SU-DHL-6 (cell line): ENCODE results near the gene EIF3B.

Experiments used
- H2AFZ ChIP-seq: fragments of 200-600 bp; sonication (generic); 2 replicates; pipeline ENCODE4 v1.6.1; 2014; ENCODE audit warnings: low read depth, mild to moderate bottlenecking, moderate library complexity, mixed read lengths, antibody characterized with exemption, low read length; ENCODE audit not compliant: severe bottlenecking
- H3F3A ChIP-seq: fragments of 200-600 bp; shearing (Covaris generic); 2 replicates; pipeline ENCODE4 v1.6.0; 2016; ENCODE audit warnings: antibody characterized with exemption, mild to moderate bottlenecking; ENCODE audit not compliant: insufficient read depth
- H3K27ac ChIP-seq: fragments of 200-600 bp; sonication (generic); 2 replicates; pipeline ENCODE4 v1.5.1; 2016; ENCODE audit warnings: low read depth, mild to moderate bottlenecking, low read length, moderate library complexity, mixed read lengths
- H3K27me3 ChIP-seq: fragments of 200-600 bp; sonication (generic), shearing (Covaris generic); 2 replicates; pipeline ENCODE4 v1.6.0; 2014; ENCODE audit warnings: mild to moderate bottlenecking, low read length
- H3K36me3 ChIP-seq: fragments of 200-600 bp; sonication (generic); 2 replicates; pipeline ENCODE4 v1.6.1; 2014; ENCODE audit warnings: mild to moderate bottlenecking, low read length, mixed read lengths
- H3K4me2 ChIP-seq: fragments of 300-600, 200-600 bp; shearing (Covaris generic), sonication (generic); 2 replicates; pipeline ENCODE4 v1.6.0; 2014; ENCODE audit warnings: low read length, low read depth, mild to moderate bottlenecking; ENCODE audit not compliant: poor library complexity, severe bottlenecking
- H3K4me3 ChIP-seq: fragments of 200-600 bp; sonication (generic); 2 replicates; pipeline ENCODE4 v1.5.1; 2014; ENCODE audit warnings: antibody characterized with exemption, low read length, mild to moderate bottlenecking, mixed read lengths; ENCODE audit not compliant: insufficient read depth, poor library complexity, severe bottlenecking
- H3K79me2 ChIP-seq: fragments of 200-600 bp; sonication (generic); 2 replicates; pipeline ENCODE4 v1.6.1; 2014; ENCODE audit warnings: mild to moderate bottlenecking, low read length, moderate library complexity; ENCODE audit not compliant: insufficient read depth
- H3K9ac ChIP-seq: fragments of 200-600 bp; sonication (generic); 2 replicates; pipeline ENCODE4 v1.7.0; 2014; ENCODE audit warnings: mild to moderate bottlenecking, low read length
- H3K9me2 ChIP-seq: fragments of 200-600 bp; sonication (generic); replicated peaks from 2 replicates; pipeline ENCODE4 v1.6.1; 2014; ENCODE audit warnings: low read length; ENCODE audit not compliant: insufficient read depth
- H3K9me3 ChIP-seq: fragments of 200-600 bp; sonication (generic); 2 replicates; pipeline ENCODE4 v1.6.1; 2014; ENCODE audit warnings: low read length, mixed read lengths; ENCODE audit not compliant: insufficient read depth
- H4K20me1 ChIP-seq: fragments of 200-600 bp; sonication (generic); 2 replicates; pipeline ENCODE4 v1.6.1; 2014; ENCODE audit warnings: low read depth, mild to moderate bottlenecking, antibody characterized with exemption, low read length, moderate library complexity, mixed read lengths
- CTCF ChIP-seq: fragments of 200-600 bp; sonication (generic); IDR thresholded peaks from one replicate; pipeline ENCODE4 v1.5.1; 2017; ENCODE audit warnings: antibody characterized with exemption, mild to moderate bottlenecking, low read length, moderate library complexity; ENCODE audit not compliant: insufficient read depth, poor library complexity, severe bottlenecking
- EZH2phosphoT487 ChIP-seq: fragments of 200-600 bp; sonication (generic), shearing (Covaris generic); conservative IDR thresholded peaks from 2 replicates; pipeline ENCODE4 v1.6.1; 2018; ENCODE audit warnings: mild to moderate bottlenecking, antibody characterized with exemption, low read length, moderate library complexity, mixed read lengths

Gene EIF3B

GRCh38 chr7:2360796-2361195 lies 6.2 kb downstream of the EIF3B start:
- TF ChIP-seq EZH2phosphoT487 = no peak
- TF ChIP-seq CTCF = no peak
- no peaks in the 10 kb centered on the region for H3K27me3 ChIP-seq
- H3K27ac ChIP-seq = no peak overlapping the region
- H3K79me2 ChIP-seq = peaks cover 65% of the 10 kb centered on the region
- no peak overlapping the region for H2AFZ ChIP-seq
- peaks cover 42% of the 10 kb centered on the region for H4K20me1 ChIP-seq
- H3K4me2 ChIP-seq = no peak overlapping the region
- no peaks in the 10 kb centered on the region for H3K9me3 ChIP-seq
- no peak overlapping the region for H3K9ac ChIP-seq
- no peaks in the 10 kb centered on the region for H3K9me2 ChIP-seq
- no peak overlapping the region for H3K4me3 ChIP-seq
- H3F3A ChIP-seq = no peaks in the 10 kb centered on the region; the same call in 1 of the 2 replicates
- peaks cover 52% of the 10 kb centered on the region for H3K36me3 ChIP-seq

- H3K9me2 ChIP-seq = no peaks in the 10 kb centered on the region
- no peaks in the 10 kb centered on the region for H3F3A ChIP-seq
- no peak overlapping the region for H2AFZ ChIP-seq
- H3K4me3 ChIP-seq = no peak overlapping the region
- peaks cover 51% of the 10 kb centered on the region for H3K79me2 ChIP-seq
- H3K9me3 ChIP-seq = no peaks in the 10 kb centered on the region
- H3K36me3 ChIP-seq = peaks cover 52% of the 10 kb centered on the region
- H3K27me3 ChIP-seq = no peaks in the 10 kb centered on the region
- no peak for TF ChIP-seq EZH2phosphoT487
- no peak for TF ChIP-seq CTCF
- H3K4me2 ChIP-seq = no peak overlapping the region
- H3K27ac ChIP-seq = no peak overlapping the region
- no peak overlapping the region for H3K9ac ChIP-seq
- H4K20me1 ChIP-seq = peaks cover 29% of the 10 kb centered on the region; the same call in 1 of the 2 replicates
These were observed 7.9 kb downstream of the EIF3B start for GRCh38 chr7:2362385-2363088.

GRCh38 chr7:2369139-2369538 lies 14.5 kb downstream of the EIF3B start:
- Histone ChIP-seq H3K27ac (no peak overlapping the region), H3K9ac (no peak overlapping the region), H3K4me2 (no peak overlapping the region), H3K9me2 (no peaks in the 10 kb centered on the region), H3K27me3 (no peaks in the 10 kb centered on the region), H3K79me2 (peaks cover 43% of the 10 kb centered on the region; the same call in 1 of the 2 replicates), H4K20me1 (no peaks in the 10 kb centered on the region; the same call in 1 of the 2 replicates), H2AFZ (no peak overlapping the region), H3K36me3 (peaks cover 47% of the 10 kb centered on the region), H3F3A (no peaks in the 10 kb centered on the region), H3K9me3 (no peaks in the 10 kb centered on the region), H3K4me3 (no peak overlapping the region)
- no peak for TF ChIP-seq EZH2phosphoT487
- no peak for TF ChIP-seq CTCF
